ENCODE measurements around the gene TMEM151B. TPM values are rescaled to one million over a fixed set of nuclear protein-coding genes. Genes with fewer than 3 reads are reported as not detected.
A peak's percentile ranks its signal among the peaks of the same experiment; 100 is the strongest.

The TMEM151B gene
- total and polyA plus RNA-seq, 4 donors: 9.3 to 53.1 (median 34.5) TPM

- no peaks in the 10 kb centered on the region for H3K9me3 ChIP-seq (ENCODE audit: control insufficient read depth, insufficient read depth, low read length)
- H3K4me1 ChIP-seq (ENCODE audit: control insufficient read depth, insufficient read depth, low read length): peaks cover 35% of the 10 kb centered on the region
- peak in 1 of 6 donors; percentile 60 for DNase-seq (ENCODE audit: low read depth in 4 of 6, low spot score in 6 of 6)
- no peak overlapping the region for H3K27ac ChIP-seq (ENCODE audit: low read depth, low read length)
- 65% methylated on average over 6 of the region's 6 CpGs for WGBS (ENCODE audit: insufficient coverage)
- no peaks in the 10 kb centered on the region for H3K27me3 ChIP-seq (ENCODE audit: control insufficient read depth, insufficient read depth, low read length)
- peaks cover 30% of the 10 kb centered on the region for H3K36me3 ChIP-seq (ENCODE audit: control insufficient read depth, insufficient read depth, low read length)
- H3K4me3 ChIP-seq (ENCODE audit: low read depth, low read length): peak overlapping the region; percentile 35
Observed at GRCh38 chr6:44271406-44271723, 1.1 kb downstream of the TMEM151B start.

GRCh38 chr6:44271914-44272313, 1.7 kb downstream of the TMEM151B start:
- H3K4me1 ChIP-seq (ENCODE audit: control insufficient read depth, insufficient read depth, low read length): peaks cover 35% of the 10 kb centered on the region
- no peaks in the 10 kb centered on the region for H3K27me3 ChIP-seq (ENCODE audit: control insufficient read depth, insufficient read depth, low read length)
- no peaks in the 10 kb centered on the region for H3K9me3 ChIP-seq (ENCODE audit: control insufficient read depth, insufficient read depth, low read length)
- no peak overlapping the region for H3K4me3 ChIP-seq (ENCODE audit: low read depth, low read length)
- no peak overlapping the region for H3K27ac ChIP-seq (ENCODE audit: low read depth, low read length)
- H3K36me3 ChIP-seq (ENCODE audit: control insufficient read depth, insufficient read depth, low read length): peaks cover 36% of the 10 kb centered on the region
- no peak for DNase-seq (ENCODE audit: low read depth in 4 of 6, low spot score in 6 of 6)
- 100% methylated on average over 1 of the region's 3 CpGs for WGBS (ENCODE audit: insufficient coverage)

GRCh38 chr6:44272529-44272928, 2.3 kb downstream of the TMEM151B start:
- no peaks in the 10 kb centered on the region for H3K27me3 ChIP-seq (ENCODE audit: control insufficient read depth, insufficient read depth, low read length)
- H3K36me3 ChIP-seq (ENCODE audit: control insufficient read depth, insufficient read depth, low read length): peaks cover 42% of the 10 kb centered on the region
- 86% methylated on average over 3 of the region's 3 CpGs for WGBS (ENCODE audit: insufficient coverage)
- no peak for DNase-seq (ENCODE audit: low read depth in 4 of 6, low spot score in 6 of 6)
- H3K4me1 ChIP-seq (ENCODE audit: control insufficient read depth, insufficient read depth, low read length): peaks cover 35% of the 10 kb centered on the region
- H3K4me3 ChIP-seq (ENCODE audit: low read depth, low read length): no peak overlapping the region
- no peaks in the 10 kb centered on the region for H3K9me3 ChIP-seq (ENCODE audit: control insufficient read depth, insufficient read depth, low read length)
- H3K27ac ChIP-seq (ENCODE audit: low read depth, low read length): no peak overlapping the region

GRCh38 chr6:44272999-44273566, 2.8 kb downstream of the TMEM151B start:
- Histone ChIP-seq H3K27ac (ENCODE audit: low read depth, low read length) (no peak overlapping the region), H3K4me1 (ENCODE audit: control insufficient read depth, insufficient read depth, low read length) (peaks cover 33% of the 10 kb centered on the region), H3K27me3 (ENCODE audit: control insufficient read depth, insufficient read depth, low read length) (no peaks in the 10 kb centered on the region), H3K4me3 (ENCODE audit: low read depth, low read length) (no peak overlapping the region), H3K36me3 (ENCODE audit: control insufficient read depth, insufficient read depth, low read length) (peaks cover 48% of the 10 kb centered on the region), H3K9me3 (ENCODE audit: control insufficient read depth, insufficient read depth, low read length) (no peaks in the 10 kb centered on the region)
- DNase-seq (ENCODE audit: low read depth in 4 of 6, low spot score in 6 of 6): no peak
- WGBS (ENCODE audit: insufficient coverage): 91% methylated on average over 16 of the region's 23 CpGs

- Histone ChIP-seq H3K9me3 (ENCODE audit: control insufficient read depth, insufficient read depth, low read length) (no peaks in the 10 kb centered on the region), H3K27ac (ENCODE audit: low read depth, low read length) (no peak overlapping the region), H3K27me3 (ENCODE audit: control insufficient read depth, insufficient read depth, low read length) (no peaks in the 10 kb centered on the region), H3K4me1 (ENCODE audit: control insufficient read depth, insufficient read depth, low read length) (peaks cover 28% of the 10 kb centered on the region), H3K36me3 (ENCODE audit: control insufficient read depth, insufficient read depth, low read length) (peaks cover 51% of the 10 kb centered on the region), H3K4me3 (ENCODE audit: low read depth, low read length) (no peak overlapping the region)
- no peak for DNase-seq (ENCODE audit: low read depth in 4 of 6, low spot score in 6 of 6)
- WGBS (ENCODE audit: insufficient coverage): no CpG with 5 or more reads among the region's 1 CpG
Observed at GRCh38 chr6:44273617-44274016, 3.4 kb downstream of the TMEM151B start.

GRCh38 chr6:44275271-44275748, 5.1 kb downstream of the TMEM151B start:
- WGBS (ENCODE audit: insufficient coverage): 89% methylated on average over 59 of the region's 59 CpGs
- Histone ChIP-seq H3K4me1 (ENCODE audit: control insufficient read depth, insufficient read depth, low read length) (peaks cover 20% of the 10 kb centered on the region), H3K9me3 (ENCODE audit: control insufficient read depth, insufficient read depth, low read length) (no peaks in the 10 kb centered on the region), H3K27ac (ENCODE audit: low read depth, low read length) (no peak overlapping the region), H3K36me3 (ENCODE audit: control insufficient read depth, insufficient read depth, low read length) (peaks cover 61% of the 10 kb centered on the region), H3K27me3 (ENCODE audit: control insufficient read depth, insufficient read depth, low read length) (no peaks in the 10 kb centered on the region), H3K4me3 (ENCODE audit: low read depth, low read length) (no peak overlapping the region)
- DNase-seq (ENCODE audit: low read depth in 4 of 6, low spot score in 6 of 6): no peak

- H3K27me3 ChIP-seq (ENCODE audit: control insufficient read depth, insufficient read depth, low read length): no peaks in the 10 kb centered on the region
- 34% methylated on average over 109 of the region's 109 CpGs for WGBS (ENCODE audit: insufficient coverage)
- H3K36me3 ChIP-seq (ENCODE audit: control insufficient read depth, insufficient read depth, low read length): peaks cover 61% of the 10 kb centered on the region
- peaks cover 19% of the 10 kb centered on the region for H3K4me1 ChIP-seq (ENCODE audit: control insufficient read depth, insufficient read depth, low read length)
- no peak for DNase-seq (ENCODE audit: low read depth in 4 of 6, low spot score in 6 of 6)
- H3K9me3 ChIP-seq (ENCODE audit: control insufficient read depth, insufficient read depth, low read length): no peaks in the 10 kb centered on the region
- no peak overlapping the region for H3K4me3 ChIP-seq (ENCODE audit: low read depth, low read length)
- H3K27ac ChIP-seq (ENCODE audit: low read depth, low read length): no peak overlapping the region
Observed at GRCh38 chr6:44275749-44276648, 5.7 kb downstream of the TMEM151B start.

GRCh38 chr6:44276667-44277640, 6.7 kb downstream of the TMEM151B start:
- no peak overlapping the region for H3K27ac ChIP-seq (ENCODE audit: low read depth, low read length)
- H3K4me3 ChIP-seq (ENCODE audit: low read depth, low read length): no peak overlapping the region
- H3K9me3 ChIP-seq (ENCODE audit: control insufficient read depth, insufficient read depth, low read length): no peaks in the 10 kb centered on the region
- 83% methylated on average over 12 of the region's 23 CpGs for WGBS (ENCODE audit: insufficient coverage)
- no peak for DNase-seq (ENCODE audit: low read depth in 4 of 6, low spot score in 6 of 6)
- H3K4me1 ChIP-seq (ENCODE audit: control insufficient read depth, insufficient read depth, low read length): peaks cover 11% of the 10 kb centered on the region
- peaks cover 61% of the 10 kb centered on the region for H3K36me3 ChIP-seq (ENCODE audit: control insufficient read depth, insufficient read depth, low read length)
- no peaks in the 10 kb centered on the region for H3K27me3 ChIP-seq (ENCODE audit: control insufficient read depth, insufficient read depth, low read length)

GRCh38 chr6:44277763-44278162, 7.5 kb downstream of the TMEM151B start:
- WGBS (ENCODE audit: insufficient coverage): 73% methylated on average over 7 of the region's 7 CpGs

More at GRCh38 chr6:44277763-44278162, 7.5 kb downstream of the TMEM151B start:
- Histone ChIP-seq H3K27ac (ENCODE audit: low read depth, low read length) (no peak overlapping the region), H3K27me3 (ENCODE audit: control insufficient read depth, insufficient read depth, low read length) (no peaks in the 10 kb centered on the region), H3K4me3 (ENCODE audit: low read depth, low read length) (no peak overlapping the region), H3K9me3 (ENCODE audit: control insufficient read depth, insufficient read depth, low read length) (no peaks in the 10 kb centered on the region), H3K36me3 (ENCODE audit: control insufficient read depth, insufficient read depth, low read length) (peaks cover 64% of the 10 kb centered on the region), H3K4me1 (ENCODE audit: control insufficient read depth, insufficient read depth, low read length) (peaks cover 6% of the 10 kb centered on the region)
- no peak for DNase-seq (ENCODE audit: low read depth in 4 of 6, low spot score in 6 of 6)

All from spinal cord (tissue), 10 donors.